ENCODE data around the gene FOXD4. TPM values are rescaled to one million over a fixed set of nuclear protein-coding genes. Genes with fewer than 3 reads are reported as not detected.
"Not testable (repeated sequence)": the region's sequence is repeated elsewhere in the genome, so short reads cannot be mapped to it uniquely, and the experiment has no call there.

Gene FOXD4
- total RNA-seq, 6 experiments from 2014 or later = not detected

GRCh38 chr9:90851-91250, 27.4 kb downstream of the FOXD4 start:
- H3K9me3 ChIP-seq; H3K4me1 ChIP-seq; intact Hi-C loops (cut with DNase I); DNase-seq; H3K27me3 ChIP-seq; H3K4me3 ChIP-seq; H3K27ac ChIP-seq; ATAC-seq; H3K36me3 ChIP-seq: not testable (repeated sequence)
- 55% methylated on average over 1 of the region's 1 CpG for WGBS (ENCODE audit: insufficient coverage, low coverage, low lambda C conversion rate, missing lambda C conversion rate)

- TF ChIP-seq CTCF (IDR thresholded peaks at IDR 0.05) = peak in 1 of 4 donors; percentile 20
- H3K4me3 ChIP-seq; H3K36me3 ChIP-seq; H3K27ac ChIP-seq; H3K27me3 ChIP-seq; intact Hi-C loops (cut with DNase I); H3K4me1 ChIP-seq; H3K9me3 ChIP-seq; DNase-seq: not testable (repeated sequence)
- WGBS (ENCODE audit: insufficient coverage, low coverage, low lambda C conversion rate, missing lambda C conversion rate) = 12% methylated on average over 4 of the region's 11 CpGs
- peak; percentile 97 to 100 (median 99) for ATAC-seq
These were observed 29.7 kb downstream of the FOXD4 start for GRCh38 chr9:88396-89037.

- intact Hi-C loops (cut with DNase I); H3K9me3 ChIP-seq; H3K27ac ChIP-seq; H3K4me3 ChIP-seq; H3K36me3 ChIP-seq; ATAC-seq; DNase-seq; H3K4me1 ChIP-seq; H3K27me3 ChIP-seq: not testable (repeated sequence)
- WGBS (ENCODE audit: insufficient coverage, low coverage, low lambda C conversion rate, missing lambda C conversion rate) = 31% methylated on average over 6 of the region's 6 CpGs
These were observed 30.4 kb downstream of the FOXD4 start for GRCh38 chr9:87860-88259.

- H3K27me3 ChIP-seq; DNase-seq; H3K9me3 ChIP-seq; H3K4me3 ChIP-seq; H3K27ac ChIP-seq; H3K36me3 ChIP-seq; H3K4me1 ChIP-seq; intact Hi-C loops (cut with DNase I); ATAC-seq: not testable (repeated sequence)
- WGBS (ENCODE audit: insufficient coverage, low coverage, low lambda C conversion rate, missing lambda C conversion rate) = 28% methylated on average over 2 of the region's 4 CpGs
These were observed 31.1 kb downstream of the FOXD4 start for GRCh38 chr9:87105-87504.

- H3K27me3 ChIP-seq; ATAC-seq; H3K36me3 ChIP-seq; H3K4me1 ChIP-seq; H3K4me3 ChIP-seq; H3K9me3 ChIP-seq; H3K27ac ChIP-seq; DNase-seq; intact Hi-C loops (cut with DNase I): not testable (repeated sequence)
These were observed 31.5 kb downstream of the FOXD4 start for GRCh38 chr9:86697-87096.

- ATAC-seq; H3K4me1 ChIP-seq; DNase-seq; H3K4me3 ChIP-seq; H3K27me3 ChIP-seq; H3K36me3 ChIP-seq; H3K9me3 ChIP-seq; intact Hi-C loops (cut with DNase I); H3K27ac ChIP-seq: not testable (repeated sequence)
- WGBS (ENCODE audit: insufficient coverage, low coverage, low lambda C conversion rate, missing lambda C conversion rate) = 70% methylated on average over 19 of the region's 31 CpGs
These were observed 35.1 kb downstream of the FOXD4 start for GRCh38 chr9:82932-83689.

GRCh38 chr9:78333-78732, 39.9 kb downstream of the FOXD4 start:
- H3K9me3 ChIP-seq; H3K4me3 ChIP-seq; ATAC-seq; H3K27me3 ChIP-seq; H3K36me3 ChIP-seq; DNase-seq; H3K27ac ChIP-seq; intact Hi-C loops (cut with DNase I); H3K4me1 ChIP-seq: not testable (repeated sequence)
- WGBS (ENCODE audit: insufficient coverage, low coverage, low lambda C conversion rate, missing lambda C conversion rate) = 71% methylated on average over 1 of the region's 3 CpGs

GRCh38 chr9:76389-76788, 41.8 kb downstream of the FOXD4 start:
- H3K36me3 ChIP-seq; H3K4me1 ChIP-seq; H3K27ac ChIP-seq; H3K27me3 ChIP-seq; DNase-seq; H3K9me3 ChIP-seq; intact Hi-C loops (cut with DNase I); ATAC-seq; H3K4me3 ChIP-seq: not testable (repeated sequence)
- 47% methylated on average over 2 of the region's 3 CpGs for WGBS (ENCODE audit: insufficient coverage, low coverage, low lambda C conversion rate, missing lambda C conversion rate)

GRCh38 chr9:73900-74525, 44.2 kb downstream of the FOXD4 start:
- H3K4me3 ChIP-seq; DNase-seq; H3K27me3 ChIP-seq; H3K27ac ChIP-seq; H3K4me1 ChIP-seq; H3K36me3 ChIP-seq; H3K9me3 ChIP-seq; intact Hi-C loops (cut with DNase I): not testable (repeated sequence)
- 18% methylated on average over 7 of the region's 18 CpGs for WGBS (ENCODE audit: insufficient coverage, low coverage, low lambda C conversion rate, missing lambda C conversion rate)
- ATAC-seq = peak in 2 of 4 donors; percentile 27 to 37

- DNase-seq = peak; percentile 14 to 43 (median 40)
- H3K9me3 ChIP-seq; H3K27ac ChIP-seq; H3K4me1 ChIP-seq; intact Hi-C loops (cut with DNase I); H3K27me3 ChIP-seq; H3K36me3 ChIP-seq: not testable (repeated sequence)
- peak overlapping the region in 2 of 3 donors; percentile 19 to 21 for H3K4me3 ChIP-seq
- WGBS (ENCODE audit: insufficient coverage, low coverage, low lambda C conversion rate, missing lambda C conversion rate) = 0% methylated on average over 19 of the region's 109 CpGs
- ATAC-seq = peak; percentile 43 to 56 (median 50)
These were observed 44.9 kb downstream of the FOXD4 start for GRCh38 chr9:73076-73899.

Measured in right lobe of liver (tissue), 6 donors.